H1 (cell line): ENCODE measurements around the gene MESD. TPM values are rescaled to one million over a fixed set of nuclear protein-coding genes. Genes with fewer than 3 reads are reported as not detected.

Experiments
- CTCF ChIA-PET: fragments of 300-600 bp; sonication (Branson Sonifier 250); formaldehyde crosslinking; loops from one replicate; lab custom pipeline; 2021; ENCODE audit not compliant: partially characterized antibody; lab: Charles Lee
- POLR2A ChIA-PET: fragments of 300-600 bp; sonication (Branson Sonifier 250); formaldehyde crosslinking; loops from one replicate; lab custom pipeline; 2021; ENCODE audit warnings: inconsistent platforms; ENCODE audit not compliant: partially characterized antibody; lab: Charles Lee
- DNase-seq, 2 experiments: peaks; one replicate each; pipeline versions ENCODE4 v3.0.0 to v3.0.0-alpha.2; 2010 to 2022; ENCODE audit warnings: low spot score in 2 of 2, low read depth in 1 of 2, mixed read lengths in 1 of 2
- FAIRE-seq: peaks from 2 replicates; lab custom pipeline; 2011; peaks lifted over from hg19 to GRCh38; lab: Jason Lieb, UNC
- H2AFZ ChIP-seq: 2 replicates; pipeline ENCODE4 v1.8.1; 2012; ENCODE audit warnings: low read length, inconsistent platforms
- H2AK5ac ChIP-seq: 2 replicates; pipeline ENCODE4 v1.6.1; 2013; ENCODE audit warnings: low read depth, low read length
- H2BK120ac ChIP-seq: replicated peaks from 2 replicates; pipeline ENCODE3; 2013; ENCODE audit warnings: low read depth, low read length, inconsistent platforms
- H2BK12ac ChIP-seq: 2 replicates; pipeline ENCODE4 v1.6.1; 2013; ENCODE audit warnings: low read depth, low read length
- H2BK15ac ChIP-seq: 2 replicates; pipeline ENCODE4 v1.6.1; 2013; ENCODE audit warnings: low read length
- H2BK20ac ChIP-seq: 2 replicates; pipeline ENCODE4 v1.6.1; 2013; ENCODE audit warnings: low read length
- H2BK5ac ChIP-seq: 2 replicates; pipeline ENCODE4 v1.6.1; 2013; ENCODE audit warnings: low read depth, low read length
- H3K14ac ChIP-seq: 2 replicates; pipeline ENCODE4 v1.6.1; 2013; ENCODE audit warnings: inconsistent platforms; ENCODE audit not compliant: insufficient read length
- H3K18ac ChIP-seq: 2 replicates; pipeline ENCODE4 v1.6.1; 2013; ENCODE audit warnings: low read length; ENCODE audit errors: extremely low read depth
- H3K23ac ChIP-seq: 2 replicates; pipeline ENCODE4 v1.6.1; 2013; ENCODE audit warnings: inconsistent platforms; ENCODE audit not compliant: insufficient read length
- H3K23me2 ChIP-seq: 2 replicates; pipeline ENCODE4 v1.6.1; 2013; ENCODE audit warnings: low read depth, low read length
- H3K27ac ChIP-seq: 2 replicates; pipeline ENCODE4 v1.6.1; 2011; ENCODE audit warnings: low read depth, low read length, inconsistent platforms
- H3K27me3 ChIP-seq, 4 experiments: replicated peaks in 1 of 4; 1 replicate in 1 of 4; 2 replicates in 3 of 4; pipeline versions ENCODE4 v1.6.1 to v1.8.1; 2011 to 2013; ENCODE audit warnings: low read length in 3 of 4, mild to moderate bottlenecking in 3 of 4, inconsistent platforms in 2 of 4, mixed read lengths in 2 of 4, moderate library complexity in 1 of 4; ENCODE audit not compliant: control insufficient read depth in 3 of 4, insufficient read depth in 3 of 4; ENCODE audit errors: extremely low read depth in 1 of 4
- H3K36me3 ChIP-seq, 4 experiments: 2 replicates each; pipeline versions ENCODE4 v1.6.1 to v1.8.1; 2011 to 2013; ENCODE audit warnings: mild to moderate bottlenecking in 4 of 4, low read length in 3 of 4, moderate library complexity in 2 of 4, control low read depth in 1 of 4, inconsistent platforms in 1 of 4; ENCODE audit not compliant: insufficient read depth in 4 of 4, control insufficient read depth in 2 of 4
- H3K4ac ChIP-seq: replicated peaks from 2 replicates; pipeline ENCODE3; 2013; ENCODE audit warnings: low read length, low read depth, mixed read lengths, inconsistent platforms; ENCODE audit not compliant: insufficient read length
- H3K4me1 ChIP-seq, 4 experiments: replicated peaks in 1 of 4; 1 replicate in 1 of 4; 2 replicates in 3 of 4; pipeline versions ENCODE4 v1.6.1 to v1.8.1; 2011 to 2013; ENCODE audit warnings: low read length in 3 of 4, inconsistent platforms in 2 of 4, mixed read lengths in 1 of 4; ENCODE audit not compliant: insufficient read depth in 4 of 4, control insufficient read depth in 3 of 4
- H3K4me2 ChIP-seq, 2 experiments: 2 replicates each; pipeline versions ENCODE4 v1.6.1 to v1.8.1; 2011 to 2013; ENCODE audit warnings: low read depth in 2 of 2, low read length in 2 of 2, control low read depth in 1 of 2, inconsistent platforms in 1 of 2, mild to moderate bottlenecking in 1 of 2; ENCODE audit not compliant: insufficient read depth in 1 of 2
- H3K4me3 ChIP-seq, 4 experiments: fragments of 200-600, 300-600 bp in 1 of 4; sonication (generic), shearing (Covaris generic), sonication (Bioruptor Twin) in 1 of 4; 2 replicates each; pipeline versions ENCODE4 v1.5.1 to v1.8.1; 2011 to 2016; ENCODE audit warnings: low read length in 4 of 4, low read depth in 3 of 4, control low read depth in 2 of 4, inconsistent platforms in 2 of 4, mild to moderate bottlenecking in 2 of 4, mixed read lengths in 1 of 4, moderate library complexity in 1 of 4; ENCODE audit not compliant: insufficient read depth in 2 of 4; ENCODE audit errors: extremely low read depth in 1 of 4
- H3K56ac ChIP-seq: replicated peaks from 2 replicates; pipeline ENCODE3; 2013; ENCODE audit warnings: low read depth, mild to moderate bottlenecking, mixed read lengths, low read length, inconsistent platforms; ENCODE audit not compliant: insufficient read length
- H3K79me1 ChIP-seq: 2 replicates; pipeline ENCODE4 v1.6.1; 2013; ENCODE audit warnings: low read depth, low read length, control low read depth
- H3K79me2 ChIP-seq, 2 experiments: 2 replicates each; pipeline versions ENCODE4 v1.6.1 to v1.8.1; 2012 to 2013; ENCODE audit warnings: low read length in 2 of 2, mild to moderate bottlenecking in 2 of 2, inconsistent platforms in 1 of 2; ENCODE audit not compliant: insufficient read depth in 2 of 2, control insufficient read depth in 1 of 2
- H3K9ac ChIP-seq, 4 experiments: replicated peaks in 1 of 4; 1 replicate in 1 of 4; 2 replicates in 3 of 4; pipeline versions ENCODE4 v1.6.1 to v1.8.1; 2011 to 2013; ENCODE audit warnings: low read depth in 3 of 4, low read length in 3 of 4, control low read depth in 2 of 4, mild to moderate bottlenecking in 2 of 4, moderate library complexity in 2 of 4, inconsistent platforms in 1 of 4; ENCODE audit errors: extremely low read depth in 1 of 4
- H3K9me3 ChIP-seq, 2 experiments: 2 replicates each; pipeline versions ENCODE4 v1.6.1 to v1.8.1; 2012 to 2013; ENCODE audit warnings: mild to moderate bottlenecking in 2 of 2, moderate library complexity in 2 of 2, control low read depth in 1 of 2, inconsistent platforms in 1 of 2, low read depth in 1 of 2, low read length in 1 of 2, mixed read lengths in 1 of 2; ENCODE audit not compliant: insufficient read depth in 2 of 2
- H4K20me1 ChIP-seq, 2 experiments: replicated peaks in 1 of 2; 2 replicates each; pipeline versions ENCODE3 to v1.8.1; 2011 to 2013; ENCODE audit warnings: inconsistent platforms in 2 of 2, low read length in 2 of 2, mild to moderate bottlenecking in 1 of 2; ENCODE audit not compliant: insufficient read depth in 2 of 2, control insufficient read depth in 1 of 2
- H4K5ac ChIP-seq: 2 replicates; pipeline ENCODE4 v1.6.1; 2013; ENCODE audit warnings: low read length, low read depth, mixed read lengths, inconsistent platforms; ENCODE audit not compliant: insufficient read length
- H4K8ac ChIP-seq: 2 replicates; pipeline ENCODE4 v1.8.0; 2013; ENCODE audit warnings: mild to moderate bottlenecking, moderate library complexity, low read length, inconsistent platforms; ENCODE audit not compliant: insufficient read depth; ENCODE audit errors: extremely low read depth
- H4K91ac ChIP-seq: replicated peaks from 2 replicates; pipeline ENCODE3; 2013; ENCODE audit warnings: low read length, mixed read lengths, inconsistent platforms; ENCODE audit not compliant: insufficient read length
- BCL11A ChIP-seq, 2 experiments: IDR thresholded peaks; one replicate each; pipeline ENCODE4 v1.6.1; 2011; ENCODE audit warnings: low read depth in 2 of 2, low read length in 2 of 2, mild to moderate bottlenecking in 2 of 2
- CHD2 ChIP-seq: IDR thresholded peaks from 2 replicates; pipeline ENCODE4 v1.6.1; 2012; ENCODE audit warnings: low read length, improper control_type of control experiment
- CTBP2 ChIP-seq: IDR thresholded peaks from 2 replicates; pipeline ENCODE4 v1.7.0; 2011; ENCODE audit warnings: borderline replicate concordance, mild to moderate bottlenecking, moderate library complexity, mixed read lengths, low read length; ENCODE audit not compliant: insufficient read depth, insufficient read length
- GABPA ChIP-seq: IDR thresholded peaks from 2 replicates; pipeline ENCODE4 v1.6.1; 2011; ENCODE audit warnings: mild to moderate bottlenecking, low read length, moderate library complexity, borderline replicate concordance; ENCODE audit not compliant: insufficient read depth
- NANOG ChIP-seq: IDR thresholded peaks from 2 replicates; pipeline ENCODE4 v1.6.1; 2011; ENCODE audit warnings: low read length, low read depth, mild to moderate bottlenecking, inconsistent platforms; ENCODE audit not compliant: insufficient read depth, poor library complexity, severe bottlenecking
- POU5F1 ChIP-seq: IDR thresholded peaks from 2 replicates; pipeline ENCODE4 v1.6.1; 2011; ENCODE audit warnings: low read depth, mild to moderate bottlenecking, low read length, moderate library complexity
- RNF2 ChIP-seq: fragments of 200-900, 300-1000 bp; sonication (generic); IDR thresholded peaks from 2 replicates; pipeline ENCODE4 v1.7.1; 2016; ENCODE audit warnings: borderline replicate concordance, low read depth, mild to moderate bottlenecking, antibody characterized with exemption, low read length; ENCODE audit not compliant: poor library complexity, severe bottlenecking; ENCODE audit errors: missing control alignments
- SAP30 ChIP-seq: fragments of 300-600 bp; sonication (generic); IDR thresholded peaks from 2 replicates; pipeline ENCODE4 v1.7.1; 2012; ENCODE audit warnings: low read length, moderate library complexity, mild to moderate bottlenecking, inconsistent platforms; ENCODE audit not compliant: insufficient read depth, insufficient replicate concordance
- SIX5 ChIP-seq: IDR thresholded peaks from 2 replicates; pipeline ENCODE4 v1.6.1; 2011; ENCODE audit warnings: mild to moderate bottlenecking, low read depth, low read length
- SP2 ChIP-seq: IDR thresholded peaks from 2 replicates; pipeline ENCODE4 v1.6.1; 2012; ENCODE audit warnings: mild to moderate bottlenecking, low read length, inconsistent platforms
- WGBS, 2 experiments: shearing (Covaris generic) in 1 of 2; methylation state at CpG; one replicate each; pipeline versions ENCODE4 v1.1.6 to v1.1.7; 2013 to 2015; ENCODE audit warnings: low lambda C conversion rate in 2 of 2, mixed read lengths in 2 of 2, inconsistent platforms in 1 of 2, low coverage in 1 of 2, missing lambda C conversion rate in 1 of 2; ENCODE audit not compliant: insufficient replicate concordance in 2 of 2, insufficient coverage in 1 of 2, insufficient read length in 1 of 2; ENCODE audit errors: extremely low coverage in 1 of 2, missing lambda C conversion rate in 1 of 2; 5-methylcytosine and 5-hydroxymethylcytosine counted together
- polyA plus RNA-seq, 7 experiments: library from polyadenylated mRNA; depleted of rRNA in 3 of 7; stranded (reverse) in 5 of 7; unstranded in 2 of 7; fragments of >200 nt in 5 of 7; fragments of 200-250 nt in 2 of 7; gene quantifications; 1 replicate in 5 of 7; 2 replicates in 1 of 7; 4 replicates in 1 of 7; pipeline versions ENCODE4 v1.2.1 to v1.2.3, GENCODE V29; 2011 to 2013; ENCODE audit warnings: missing spikeins in 2 of 7, mixed read lengths in 2 of 7
- total RNA-seq: library from RNA; stranded (reverse); fragmentation: NEBNext Ultra II Directional; extraction: Animal tissue kit (Norgen Biotek cat#: 25700); gene quantifications from 2 replicates; pipeline ENCODE4 v1.2.1, GENCODE V29; 2021

The MESD gene
- total and polyA plus RNA-seq, 2 of the 8 experiments (the other 6 are each of a cell fraction or from before 2014, with no cell fraction given): 11.0 to 28.3 TPM

- H3K14ac ChIP-seq: no peak overlapping the region
- H2BK15ac ChIP-seq: no peak overlapping the region
- no peak overlapping the region for H2AFZ ChIP-seq
- peaks cover 0 to 4% (median 2%) of the 10 kb centered on the region in 4 experiments; a peak in 2 of 7 replicates for H3K4me1 ChIP-seq
- H4K20me1 ChIP-seq: no peaks in the 10 kb centered on the region
- no peak overlapping the region for H4K91ac ChIP-seq
- FAIRE-seq (no peak), DNase-seq (no peak)
- H3K79me1 ChIP-seq: peaks cover 4% of the 10 kb centered on the region
- no peak overlapping the region for H2BK12ac ChIP-seq
- no peak overlapping the region for H2BK120ac ChIP-seq
- CTCF ChIA-PET: interaction anchor here (1.5 to 2.5 kb wide), 2 partner anchors 10 to 274 kb away, joined by 3 to 8 read pairs; no protein-coding TSS in a partner anchor
- H3K4ac ChIP-seq: no peak overlapping the region
- peaks cover 17 to 24% of the 10 kb centered on the region in 2 experiments for H3K79me2 ChIP-seq
- no peak overlapping the region for H3K9ac ChIP-seq
- H3K4me3 ChIP-seq: no peak overlapping the region
- H3K56ac ChIP-seq: no peak overlapping the region
- H3K27ac ChIP-seq: no peak overlapping the region
- H2BK5ac ChIP-seq: no peak overlapping the region
- H3K18ac ChIP-seq: no peak overlapping the region
- H3K23me2 ChIP-seq: peaks cover 4% of the 10 kb centered on the region
- POLR2A ChIA-PET: interaction anchor here (1.0 to 1.3 kb wide), 2 partner anchors 10 kb away, joined by 3 to 6 read pairs; no protein-coding TSS in a partner anchor
- H4K8ac ChIP-seq: no peak overlapping the region
- H2BK20ac ChIP-seq: no peak overlapping the region
- H3K23ac ChIP-seq: no peak overlapping the region
- H3K36me3 ChIP-seq: no peaks in the 10 kb centered on the region
- H3K4me2 ChIP-seq: no peak overlapping the region
- WGBS, 2 experiments: 90% methylated on average over 4 of the region's 4 CpGs; no CpG with 5 or more reads in 1 of the 2 experiments
- no peaks in the 10 kb centered on the region for H3K9me3 ChIP-seq
- no peak overlapping the region for H2AK5ac ChIP-seq
- no peak overlapping the region for H4K5ac ChIP-seq
- no peaks in the 10 kb centered on the region for H3K27me3 ChIP-seq
- TF ChIP-seq CTBP2: no peak
- TF ChIP-seq SIX5: no peak
- TF ChIP-seq NANOG: no peak
- no peak for TF ChIP-seq POU5F1
- TF ChIP-seq SP2: no peak
- TF ChIP-seq SAP30: no peak
- no peak for TF ChIP-seq BCL11A (IDR thresholded peaks at IDR 0.05; ENCODE audit: low read depth in 2 of 2, low read length in 2 of 2)
- TF ChIP-seq CHD2: no peak
- TF ChIP-seq RNF2: no peak
- TF ChIP-seq GABPA: no peak
Measured at GRCh38 chr15:80992006-80992405, 2.4 kb upstream of the MESD start.
